HCT116 (cell line): ENCODE data around the gene GRIN1. TPM values are rescaled to one million over a fixed set of nuclear protein-coding genes. Genes with fewer than 3 reads are reported as not detected.

Experiments used
- ATAC-seq: fragments of 200-7000 bp; cut with Tn5 transposase; 2 replicates; pipeline ENCODE4 v1.9.1; 2020; ENCODE audit warnings: mild to moderate bottlenecking, moderate library complexity
- BruUV-seq: library from RNA; stranded (reverse); fragments of 400-500 nt; replicated peaks from 2 replicates; lab custom pipeline; 2021; lab: Mats Ljungman, UMichigan
- CTCF ChIA-PET: fragments of 300-600 bp; sonication (Branson Sonifier 250); formaldehyde crosslinking; loops from one replicate; lab custom pipeline; 2021; ENCODE audit warnings: antibody characterized with exemption; lab: Charles Lee
- POLR2A ChIA-PET: fragments of 300-600, 350-600 bp; sonication (Branson Sonifier 250); formaldehyde crosslinking; loops from one replicate; lab custom pipeline; 2021; ENCODE audit warnings: antibody characterized with exemption; lab: Charles Lee
- RAD21 ChIA-PET, 2 experiments: fragments of 300-600 bp; sonication (Branson Sonifier 250); formaldehyde crosslinking; loops; one replicate each; lab custom pipeline; 2023; ENCODE audit warnings: low total read pairs in 2 of 2; ENCODE audit not compliant: uncharacterized antibody in 2 of 2, unreplicated experiment in 2 of 2, low non-redundant PET in 1 of 2; lab: Charles Lee
- DNase-seq: peaks from one replicate; pipeline ENCODE4 v3.0.0-alpha.2; 2010; ENCODE audit warnings: low read depth, low spot score
- H2AFZ ChIP-seq: fragments of 200-600 bp; shearing (Covaris generic), sonication (generic); 2 replicates; pipeline ENCODE4 v1.6.1; 2017; ENCODE audit warnings: low read depth, mixed run types, mixed read lengths, antibody characterized with exemption, low read length; ENCODE audit not compliant: poor library complexity, severe bottlenecking
- H3K27ac ChIP-seq: 2 replicates; pipeline ENCODE4 v1.5.1; 2012; ENCODE audit warnings: low read depth, low read length
- H3K27me3 ChIP-seq: fragments of 200-600 bp; sonication (generic); 2 replicates; pipeline ENCODE4 v1.6.1; 2016; ENCODE audit warnings: mixed run types, low read length, mixed read lengths; ENCODE audit not compliant: insufficient read depth
- H3K36me3 ChIP-seq, 2 experiments: fragments of 200-500 bp in 1 of 2; fragments of 200-600 bp in 1 of 2; sonication (Bioruptor generic) in 1 of 2; sonication (generic) in 1 of 2; 2 replicates each; pipeline versions ENCODE4 v1.5.1 to v1.6.1; 2014 to 2016; ENCODE audit warnings: low read length in 2 of 2, inconsistent platforms in 1 of 2, mixed read lengths in 1 of 2, mixed run types in 1 of 2; ENCODE audit not compliant: insufficient read depth in 2 of 2, control insufficient read depth in 1 of 2
- H3K4me1 ChIP-seq, 2 experiments: fragments of 200-600 bp in 1 of 2; sonication (generic) in 1 of 2; 2 replicates each; pipeline versions ENCODE4 v1.5.1 to v1.6.1; 2012 to 2017; ENCODE audit warnings: low read length in 2 of 2, inconsistent platforms in 1 of 2, mild to moderate bottlenecking in 1 of 2, mixed read lengths in 1 of 2, mixed run types in 1 of 2, moderate library complexity in 1 of 2; ENCODE audit not compliant: insufficient read depth in 2 of 2, control insufficient read depth in 1 of 2
- H3K4me2 ChIP-seq: fragments of 200-600 bp; sonication (generic); 2 replicates; pipeline ENCODE4 v1.6.1; 2017; ENCODE audit warnings: mixed run types, low read length, mixed read lengths
- H3K4me3 ChIP-seq, 2 experiments: fragments of 200-600 bp in 1 of 2; sonication (generic) in 1 of 2; replicated peaks in 1 of 2; 2 replicates each; pipeline ENCODE4 v1.5.1; 2011 to 2016; ENCODE audit warnings: low read length in 2 of 2, control low read depth in 1 of 2, low read depth in 1 of 2, mild to moderate bottlenecking in 1 of 2, mixed read lengths in 1 of 2, mixed run types in 1 of 2
- H3K79me2 ChIP-seq: fragments of 200-600 bp; sonication (generic); 2 replicates; pipeline ENCODE4 v1.6.1; 2017; ENCODE audit warnings: mild to moderate bottlenecking, mixed run types, low read length, moderate library complexity, mixed read lengths; ENCODE audit not compliant: insufficient read depth
- H3K9ac ChIP-seq: fragments of 200-600 bp; sonication (generic); 2 replicates; pipeline ENCODE4 v1.6.1; 2016; ENCODE audit warnings: low read length, mixed read lengths
- H3K9me2 ChIP-seq: fragments of 200-600 bp; sonication (generic), shearing (Covaris generic); 2 replicates; pipeline ENCODE4 v1.6.1; 2017; ENCODE audit warnings: mixed run types, mild to moderate bottlenecking, moderate library complexity; ENCODE audit not compliant: insufficient read depth
- H3K9me3 ChIP-seq, 2 experiments: fragments of 200-500 bp in 1 of 2; fragments of 200-600 bp in 1 of 2; sonication (Bioruptor generic) in 1 of 2; sonication (generic) in 1 of 2; 2 replicates each; pipeline ENCODE4 v1.6.1; 2014 to 2017; ENCODE audit warnings: low read length in 2 of 2, mixed read lengths in 2 of 2, inconsistent platforms in 1 of 2, low read depth in 1 of 2, mild to moderate bottlenecking in 1 of 2, mixed run types in 1 of 2, moderate library complexity in 1 of 2; ENCODE audit not compliant: control insufficient read depth in 1 of 2, insufficient read depth in 1 of 2
- H4K20me1 ChIP-seq: fragments of 200-600 bp; sonication (generic), shearing (Covaris generic); 2 replicates; pipeline ENCODE4 v1.6.1; 2017; ENCODE audit warnings: mixed run types, mild to moderate bottlenecking, moderate library complexity; ENCODE audit not compliant: insufficient read depth
- ATF3 ChIP-seq: IDR thresholded peaks from 2 replicates; pipeline ENCODE4 v1.6.1; 2012
- CBX3 ChIP-seq: IDR thresholded peaks from 2 replicates; pipeline ENCODE4 v1.6.1; 2012; ENCODE audit warnings: low read depth
- CTCF ChIP-seq, 3 experiments: fragments of 200-600 bp in 1 of 3; sonication (generic) in 1 of 3; IDR thresholded peaks in 2 of 3; conservative IDR thresholded peaks in 1 of 3; 2 replicates each; pipeline ENCODE4 v1.5.1; 2012 to 2017; ENCODE audit warnings: low read depth in 2 of 3, low read length in 2 of 3, antibody characterized with exemption in 1 of 3, borderline replicate concordance in 1 of 3, control low read depth in 1 of 3, mild to moderate bottlenecking in 1 of 3, mixed read lengths in 1 of 3, mixed run types in 1 of 3, moderate library complexity in 1 of 3; ENCODE audit not compliant: insufficient read depth in 1 of 3
- EGR1 ChIP-seq: IDR thresholded peaks from 2 replicates; pipeline ENCODE4 v1.6.1; 2012; ENCODE audit warnings: low read depth
- ELF1 ChIP-seq: IDR thresholded peaks from 2 replicates; pipeline ENCODE4 v1.6.1; 2012; ENCODE audit warnings: low read depth, borderline replicate concordance
- EZH2 ChIP-seq: fragments of 200-600 bp; sonication (generic); IDR thresholded peaks from 2 replicates; pipeline ENCODE4 v1.6.1; 2017; ENCODE audit warnings: antibody characterized with exemption, mixed run types
- EZH2phosphoT487 ChIP-seq: fragments of 200-600 bp; IDR thresholded peaks from 2 replicates; pipeline ENCODE4 v1.6.1; 2018; ENCODE audit warnings: antibody characterized with exemption, borderline replicate concordance
- POLR2A ChIP-seq: IDR thresholded peaks from 2 replicates; pipeline ENCODE4 v1.7.0; 2011; ENCODE audit warnings: borderline replicate concordance; ENCODE audit not compliant: insufficient read depth, insufficient read length; ENCODE audit errors: extremely low read depth
- RAD21 ChIP-seq: IDR thresholded peaks from 2 replicates; pipeline ENCODE4 v1.6.1; 2012; ENCODE audit warnings: low read depth, mild to moderate bottlenecking
- TCF7L2 ChIP-seq: IDR thresholded peaks from 2 replicates; pipeline ENCODE4 v1.7.0; 2011; ENCODE audit warnings: borderline replicate concordance, inconsistent platforms; ENCODE audit not compliant: insufficient read depth, insufficient read length; ENCODE audit errors: extremely low read depth
- ZBTB33 ChIP-seq: IDR thresholded peaks from 2 replicates; pipeline ENCODE4 v1.6.1; 2011; ENCODE audit warnings: mild to moderate bottlenecking, low read length, moderate library complexity; ENCODE audit not compliant: insufficient replicate concordance; ENCODE audit errors: extremely low read depth
- ZFX ChIP-seq: fragments of 450-650 bp; IDR thresholded peaks from 2 replicates; pipeline ENCODE4 v1.6.1; 2017
- intact Hi-C: fragments of 100-400 bp; cut with micrococcal nuclease; formaldehyde crosslinking; loops from 2 replicates; pipeline ENCODE4 v1.10.0; 2022
- total RNA-seq: library from RNA; stranded (reverse); gene quantifications from one replicate; pipeline ENCODE4 v1.2.1, GENCODE V29; 2021; ENCODE audit not compliant: unreplicated experiment

GRIN1 gene
- total RNA-seq, 1 experiment from 2014 or later = 23.1 TPM

- H3K79me2 ChIP-seq = no peaks in the 10 kb centered on the region
- no peaks in the 10 kb centered on the region for H3K9me2 ChIP-seq
- intact Hi-C loops = no loop called here
- H3K4me2 ChIP-seq = no peak overlapping the region
- ChIA-PET POLR2A (no interaction called here), RAD21 (no interaction called here)
- no peaks in the 10 kb centered on the region for H3K27me3 ChIP-seq
- no TSS peak for BruUV-seq
- no peak overlapping the region for H3K4me3 ChIP-seq
- no peak for ATAC-seq
- no peak for DNase-seq
- H3K36me3 ChIP-seq = no peaks in the 10 kb centered on the region
- no peak for TF ChIP-seq ELF1
- no peak for TF ChIP-seq EZH2
- TF ChIP-seq, all 23 proteins: peak for 0
- Histone ChIP-seq H3K9ac (no peak overlapping the region), H4K20me1 (no peaks in the 10 kb centered on the region), H2AFZ (no peak overlapping the region), H3K9me3 (no peaks in the 10 kb centered on the region), H3K27ac (no peak overlapping the region), H3K4me1 (peaks cover 12 to 22% of the 10 kb centered on the region in 2 experiments)
- CTCF ChIA-PET = no interaction called here
Observed at GRCh38 chr9:137147091-137147792, 8.3 kb downstream of the GRIN1 start.

- intact Hi-C loops = no loop called here
- CTCF ChIA-PET = no interaction called here
Observed at GRCh38 chr9:137147793-137148160, 8.8 kb downstream of the GRIN1 start.

More at GRCh38 chr9:137147793-137148160, 8.8 kb downstream of the GRIN1 start:
- Histone ChIP-seq H3K4me1 (peaks cover 12 to 22% of the 10 kb centered on the region in 2 experiments), H3K4me3 (no peak overlapping the region), H2AFZ (no peak overlapping the region), H3K36me3 (no peaks in the 10 kb centered on the region), H3K4me2 (no peak overlapping the region), H3K9me3 (no peaks in the 10 kb centered on the region; a peak in 1 of 4 replicates), H3K27me3 (no peaks in the 10 kb centered on the region), H3K27ac (no peak overlapping the region), H3K9ac (no peak overlapping the region), H3K79me2 (no peaks in the 10 kb centered on the region), H3K9me2 (no peaks in the 10 kb centered on the region), H4K20me1 (no peaks in the 10 kb centered on the region)
- RAD21 ChIA-PET = no interaction called here
- POLR2A ChIA-PET = no interaction called here
- BruUV-seq = no TSS peak
- TF ChIP-seq ATF3 (no peak), EZH2phosphoT487 (no peak), EGR1 (no peak), ZFX (no peak), CTCF (IDR thresholded peaks at IDR 0.05 in 2 of 3, conservative IDR thresholded peaks at IDR 0.05 in 1 of 3; ENCODE audit: borderline replicate concordance in 1 of 3, insufficient read depth in 1 of 3, low read depth in 2 of 3, low read length in 2 of 3) (no peak), RAD21 (no peak), POLR2A (no peak), TCF7L2 (no peak), ZBTB33 (no peak), CBX3 (no peak)
- ATAC-seq (no peak), DNase-seq (no peak)
